Measurements from ENCODE around the gene PODNL1. TPM values are rescaled to one million over a fixed set of nuclear protein-coding genes. Genes with fewer than 3 reads are reported as not detected.

PODNL1 gene
- total RNA-seq, 3 donors from 2014 or later: 1.7 to 3.4 (median 2.9) TPM

- H3K36me3 ChIP-seq (ENCODE audit: low read depth): peaks cover 8% of the 10 kb centered on the region
- intact Hi-C loops (cut with DNase I, micrococcal nuclease): no loop called here
- DNase-seq (no peak), ATAC-seq (no peak)
- H3K4me1 ChIP-seq (ENCODE audit: low read depth): no peaks in the 10 kb centered on the region
- H3K9me3 ChIP-seq: no peaks in the 10 kb centered on the region
- no peak overlapping the region for H3K4me3 ChIP-seq
- no peak for TF ChIP-seq CTCF (IDR thresholded peaks at IDR 0.05)
Measured at GRCh38 chr19:13920524-13920923, 17.7 kb downstream of the PODNL1 start.

- Histone ChIP-seq H3K9me3 (no peaks in the 10 kb centered on the region), H3K36me3 (ENCODE audit: low read depth) (peaks cover 15% of the 10 kb centered on the region), H3K4me1 (ENCODE audit: low read depth) (no peaks in the 10 kb centered on the region), H3K4me3 (no peak overlapping the region)
- intact Hi-C loops (cut with DNase I, micrococcal nuclease): no loop called here
- ATAC-seq: peak; percentile 23
- no peak for DNase-seq
- TF ChIP-seq CTCF (IDR thresholded peaks at IDR 0.05): no peak
Measured at GRCh38 chr19:13918726-13919411, 19.3 kb downstream of the PODNL1 start.

DNA sequence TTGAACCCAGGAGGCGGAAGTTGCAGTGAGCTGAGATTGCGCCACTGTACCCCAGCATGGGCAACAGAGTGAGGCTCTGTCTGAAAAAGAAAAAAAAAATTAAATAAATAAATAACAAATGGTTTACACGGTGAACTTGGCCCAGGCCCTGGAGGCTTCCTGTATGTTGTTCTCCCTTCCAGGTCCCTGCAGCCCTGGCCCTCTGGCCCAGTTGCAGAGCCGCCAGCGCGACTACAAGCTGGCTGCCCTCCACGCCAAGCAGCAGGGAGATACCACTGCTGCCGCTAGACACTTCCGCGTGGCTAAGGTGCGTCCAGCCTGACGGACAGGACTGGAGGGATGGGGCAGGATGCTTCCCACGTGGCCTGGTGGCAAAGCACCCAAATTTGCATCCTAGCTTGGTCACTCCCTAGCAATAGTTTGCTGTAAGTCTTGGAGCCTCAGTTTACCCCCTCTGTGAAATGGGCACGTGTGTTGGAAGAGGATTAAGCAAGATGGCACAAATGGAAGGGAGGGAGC lies 20.3 kb downstream of the PODNL1 start:
- Histone ChIP-seq H3K36me3 (ENCODE audit: low read depth) (peaks cover 21% of the 10 kb centered on the region), H3K4me1 (ENCODE audit: low read depth) (no peaks in the 10 kb centered on the region), H3K9me3 (no peaks in the 10 kb centered on the region), H3K4me3 (no peak overlapping the region)
- ATAC-seq (no peak), DNase-seq (no peak)
- TF ChIP-seq CTCF (IDR thresholded peaks at IDR 0.05): no peak
- intact Hi-C loops (cut with DNase I, micrococcal nuclease): no loop called here

DNA sequence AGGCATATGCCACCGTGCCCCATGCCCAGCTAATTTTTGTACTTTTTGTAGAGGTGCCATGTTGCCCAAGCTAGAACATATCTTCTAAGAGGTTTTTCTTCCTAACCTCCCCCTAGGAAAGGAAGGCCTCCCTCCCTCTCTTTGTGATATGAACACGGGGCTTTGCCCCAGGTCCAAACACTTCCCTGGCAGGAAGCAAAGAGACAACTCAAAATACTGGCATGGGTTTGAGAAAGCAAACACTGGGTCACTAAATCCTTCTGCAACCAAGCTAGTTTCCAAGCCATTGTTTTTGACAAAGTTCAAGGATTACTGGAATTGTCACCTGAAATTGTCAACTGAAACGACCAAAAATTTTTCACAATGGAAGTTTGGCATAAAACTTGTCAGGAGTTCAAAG lies 23.4 kb downstream of the PODNL1 start:
- no peak for TF ChIP-seq CTCF (IDR thresholded peaks at IDR 0.05)
- H3K9me3 ChIP-seq: no peaks in the 10 kb centered on the region
- no peaks in the 10 kb centered on the region for H3K4me1 ChIP-seq (ENCODE audit: low read depth)
- ATAC-seq (no peak), DNase-seq (no peak)
- no peak overlapping the region for H3K4me3 ChIP-seq
- peaks cover 18% of the 10 kb centered on the region for H3K36me3 ChIP-seq (ENCODE audit: low read depth)
- intact Hi-C loops (cut with DNase I, micrococcal nuclease): no loop called here

DNA sequence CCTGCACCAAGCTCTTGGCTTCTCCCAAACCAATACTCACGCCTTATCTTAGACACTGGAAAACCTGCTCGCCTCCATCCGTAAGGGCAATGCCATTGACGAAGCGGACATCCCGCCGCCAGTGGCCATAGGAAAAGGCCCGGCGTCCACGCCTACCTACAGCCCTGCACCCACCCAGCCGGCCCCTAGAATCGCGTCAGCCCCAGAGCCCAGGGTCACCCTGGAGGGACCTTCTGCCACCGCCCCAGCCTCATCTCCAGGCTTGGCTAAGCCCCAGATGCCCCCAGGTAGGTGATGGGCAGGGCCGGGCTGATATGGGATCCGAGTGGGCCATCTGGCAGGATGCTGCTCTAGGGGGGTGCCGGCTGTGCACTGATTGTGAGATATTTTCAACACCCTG lies 24.9 kb downstream of the PODNL1 start:
- no peak overlapping the region for H3K4me3 ChIP-seq
- H3K4me1 ChIP-seq (ENCODE audit: low read depth): peaks cover 11% of the 10 kb centered on the region
- H3K9me3 ChIP-seq: no peaks in the 10 kb centered on the region
- H3K36me3 ChIP-seq (ENCODE audit: low read depth): peaks cover 18% of the 10 kb centered on the region
- no peak for DNase-seq
- TF ChIP-seq CTCF (IDR thresholded peaks at IDR 0.05): no peak
- no peak for ATAC-seq
- intact Hi-C loops (cut with DNase I, micrococcal nuclease): no loop called here
